ENCODE data around the gene PIK3CG. TPM values are rescaled to one million over a fixed set of nuclear protein-coding genes. Genes with fewer than 3 reads are reported as not detected.
"Not testable (repeated sequence)": the region's sequence is repeated elsewhere in the genome, so short reads cannot be mapped to it uniquely, and the experiment has no call there.

The PIK3CG gene
- total RNA-seq, 1 donor from 2014 or later, result not detected

DNA sequence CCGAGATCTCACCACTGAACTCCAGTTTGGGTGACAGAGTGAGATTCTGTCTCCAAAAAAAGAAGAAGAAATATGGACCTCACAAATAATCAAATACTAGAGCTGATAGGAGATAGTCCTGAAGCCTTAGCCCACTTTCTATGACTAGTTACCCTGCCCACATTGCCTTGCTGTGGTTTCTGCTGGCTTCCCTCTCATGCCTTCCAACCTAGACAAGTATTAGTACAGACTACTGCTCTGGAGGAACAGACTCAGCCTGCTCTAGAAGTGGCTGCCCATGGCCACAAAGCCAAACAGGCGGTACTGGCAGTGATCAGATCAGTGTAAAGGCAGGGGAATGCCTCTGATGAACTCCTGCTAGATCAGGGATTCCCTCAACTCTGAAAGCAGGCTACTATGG lies 89.8 kb downstream of the PIK3CG start:
- Histone ChIP-seq H3K27me3 (ENCODE audit: control insufficient read depth, insufficient read depth, low read length) (no peaks in the 10 kb centered on the region), H3K4me3 (ENCODE audit: low read depth, low read length) (no peak overlapping the region), H3K36me3 (ENCODE audit: control insufficient read depth, insufficient read depth, low read length) (no peaks in the 10 kb centered on the region)
- no peak for FAIRE-seq
- TF ChIP-seq, protein P1, sequence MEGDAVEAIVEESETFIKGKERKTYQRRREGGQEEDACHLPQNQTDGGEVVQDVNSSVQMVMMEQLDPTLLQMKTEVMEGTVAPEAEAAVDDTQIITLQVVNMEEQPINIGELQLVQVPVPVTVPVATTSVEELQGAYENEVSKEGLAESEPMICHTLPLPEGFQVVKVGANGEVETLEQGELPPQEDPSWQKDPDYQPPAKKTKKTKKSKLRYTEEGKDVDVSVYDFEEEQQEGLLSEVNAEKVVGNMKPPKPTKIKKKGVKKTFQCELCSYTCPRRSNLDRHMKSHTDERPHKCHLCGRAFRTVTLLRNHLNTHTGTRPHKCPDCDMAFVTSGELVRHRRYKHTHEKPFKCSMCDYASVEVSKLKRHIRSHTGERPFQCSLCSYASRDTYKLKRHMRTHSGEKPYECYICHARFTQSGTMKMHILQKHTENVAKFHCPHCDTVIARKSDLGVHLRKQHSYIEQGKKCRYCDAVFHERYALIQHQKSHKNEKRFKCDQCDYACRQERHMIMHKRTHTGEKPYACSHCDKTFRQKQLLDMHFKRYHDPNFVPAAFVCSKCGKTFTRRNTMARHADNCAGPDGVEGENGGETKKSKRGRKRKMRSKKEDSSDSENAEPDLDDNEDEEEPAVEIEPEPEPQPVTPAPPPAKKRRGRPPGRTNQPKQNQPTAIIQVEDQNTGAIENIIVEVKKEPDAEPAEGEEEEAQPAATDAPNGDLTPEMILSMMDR (IDR thresholded peaks at IDR 0.05; ENCODE audit: insufficient read depth, low read length, severe bottlenecking), result no peak
- no peak for DNase-seq (ENCODE audit: low read depth)

DNA sequence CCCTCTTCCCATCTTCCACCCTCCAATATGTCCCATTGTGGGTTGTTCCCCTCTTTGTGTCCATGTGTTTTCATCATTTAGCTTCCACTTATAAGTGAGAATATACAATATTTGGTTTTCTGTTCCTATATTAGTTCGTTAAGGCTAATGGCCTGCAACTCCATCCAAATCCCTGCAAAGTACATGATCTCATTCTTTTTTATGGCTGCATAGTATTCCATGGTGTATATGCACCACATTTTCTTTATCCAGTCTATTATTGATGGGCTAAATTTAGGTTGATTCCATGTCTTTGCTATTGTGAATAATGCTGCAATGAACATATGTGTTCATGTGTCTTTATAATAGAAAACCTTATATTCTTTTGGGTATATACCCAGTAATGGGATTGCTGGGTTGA lies 90.8 kb downstream of the PIK3CG start:
- not testable (repeated sequence) for H3K27me3 ChIP-seq (ENCODE audit: control insufficient read depth, insufficient read depth, low read length); H3K4me3 ChIP-seq (ENCODE audit: low read depth, low read length); FAIRE-seq

More for the DNA sequence above, 90.8 kb downstream of the PIK3CG start:
- not testable (repeated sequence) for DNase-seq (ENCODE audit: low read depth); H3K36me3 ChIP-seq (ENCODE audit: control insufficient read depth, insufficient read depth, low read length)

Other genes starting within 250 kb of the PIK3CG start
- 6.6 and 11.6 TPM in 2 replicates for gene CCDC71L, start 204.1 kb upstream of the PIK3CG start, total RNA-seq
- gene PRKAR2B, start 179.4 kb downstream of the PIK3CG start, total RNA-seq, result 0.26 TPM in 1 of 2 replicates, not detected in the other